HepG2 (cell line): ENCODE data around the gene PATL1. TPM values are rescaled to one million over a fixed set of nuclear protein-coding genes. Genes with fewer than 3 reads are reported as not detected.
A peak's percentile ranks its signal among the peaks of the same experiment; 100 is the strongest.

ENCODE experiments used
- ARHGAP35 ChIP-seq: sonication (generic); formaldehyde crosslinking; IDR thresholded peaks from 2 replicates; pipeline ENCODE4 v1.9.0; 2022; ENCODE audit warnings: mild to moderate bottlenecking, inconsistent platforms, moderate library complexity, missing genetic modification reagents, borderline replicate concordance
- DBP ChIP-seq: sonication (generic); formaldehyde crosslinking; IDR thresholded peaks from 2 replicates; pipeline ENCODE4 v1.4.0; 2020; ENCODE audit warnings: missing genetic modification reagents; ENCODE audit errors: not compliant biosample characterization
- EEA1 ChIP-seq: sonication (generic); formaldehyde crosslinking; IDR thresholded peaks from 2 replicates; pipeline ENCODE4 v1.5.1; 2020; ENCODE audit warnings: mild to moderate bottlenecking, missing genetic modification reagents, borderline replicate concordance
- EZH2 ChIP-seq: conservative IDR thresholded peaks from 2 replicates; pipeline ENCODE4 v1.6.1; 2012; ENCODE audit warnings: mild to moderate bottlenecking, low read depth, low read length, moderate library complexity
- FLYWCH1 ChIP-seq: sonication (generic); formaldehyde crosslinking; IDR thresholded peaks from 2 replicates; pipeline ENCODE4 v1.8.1; 2023; ENCODE audit warnings: mild to moderate bottlenecking, missing genetic modification reagents
- FOXP4 ChIP-seq: sonication (generic); formaldehyde crosslinking; IDR thresholded peaks from 2 replicates; pipeline ENCODE4 v1.4.0; 2020; ENCODE audit warnings: missing genetic modification reagents
- GATAD1 ChIP-seq: IDR thresholded peaks from 2 replicates; pipeline ENCODE4 v1.6.1; 2016; ENCODE audit warnings: missing genetic modification reagents, missing compliant biosample characterization
- GZF1 ChIP-seq: sonication (generic); formaldehyde crosslinking; IDR thresholded peaks from 2 replicates; pipeline ENCODE4 v1.5.1; 2020; ENCODE audit warnings: mild to moderate bottlenecking, missing genetic modification reagents
- HDAC6 ChIP-seq: fragments of 200-600 bp; sonication (generic); IDR thresholded peaks from 2 replicates; pipeline ENCODE4 v1.7.0; 2017; ENCODE audit warnings: mild to moderate bottlenecking, antibody characterized with exemption, low read length, low read depth
- HNRNPH1 ChIP-seq: fragments of 200-400 bp; formaldehyde crosslinking; optimal IDR thresholded peaks from 2 replicates; pipeline ENCODE3; 2017; ENCODE audit warnings: mild to moderate bottlenecking, low read depth, low read length
- IRF2 ChIP-seq: IDR thresholded peaks from 2 replicates; pipeline ENCODE4 v1.6.1; 2018; ENCODE audit warnings: missing genetic modification reagents, missing compliant biosample characterization
- MYNN ChIP-seq: sonication (generic); formaldehyde crosslinking; IDR thresholded peaks from 2 replicates; pipeline ENCODE4 v1.4.0; 2020; ENCODE audit warnings: mild to moderate bottlenecking, low read depth, missing genetic modification reagents
- PHF21A ChIP-seq: sonication (generic); formaldehyde crosslinking; IDR thresholded peaks from 2 replicates; pipeline ENCODE4 v1.5.0; 2020; ENCODE audit warnings: mild to moderate bottlenecking, missing genetic modification reagents
- SKI ChIP-seq: fragments of 450-650 bp; IDR thresholded peaks from one replicate; pipeline ENCODE4 v1.6.1; 2018; ENCODE audit warnings: mild to moderate bottlenecking; ENCODE audit not compliant: partially characterized antibody
- SNAI1 ChIP-seq: sonication (generic); formaldehyde crosslinking; IDR thresholded peaks from 2 replicates; pipeline ENCODE4 v1.5.0; 2020; ENCODE audit warnings: mild to moderate bottlenecking, missing genetic modification reagents, borderline replicate concordance
- SOX13 ChIP-seq, 3 experiments: fragments of 450-650 bp in 1 of 3; sonication (generic) in 1 of 3; formaldehyde crosslinking in 1 of 3; IDR thresholded peaks in 2 of 3; conservative IDR thresholded peaks in 1 of 3; 2 replicates each; pipeline versions ENCODE4 v1.5.0 to v1.6.1; 2016 to 2020; ENCODE audit warnings: antibody characterized with exemption in 1 of 3, mild to moderate bottlenecking in 1 of 3, missing compliant biosample characterization in 1 of 3, missing genetic modification reagents in 1 of 3, moderate library complexity in 1 of 3
- SRF ChIP-seq: IDR thresholded peaks from 2 replicates; pipeline ENCODE4 v1.6.1; 2011; ENCODE audit warnings: mild to moderate bottlenecking, low read depth, low read length, moderate library complexity
- XRCC5 ChIP-seq: fragments of 200-400 bp; formaldehyde crosslinking; optimal IDR thresholded peaks from 2 replicates; pipeline ENCODE3; 2017; ENCODE audit warnings: mild to moderate bottlenecking, low read length
- ZC3H4 ChIP-seq: sonication (generic); formaldehyde crosslinking; IDR thresholded peaks from 2 replicates; pipeline ENCODE4 v1.4.0; 2020; ENCODE audit warnings: missing genetic modification reagents, borderline replicate concordance
- ZKSCAN1 ChIP-seq: fragments of 150-350 bp; IDR thresholded peaks from 2 replicates; pipeline ENCODE4 v1.6.1; 2014; ENCODE audit warnings: low read length
- ZMAT3 ChIP-seq: sonication (generic); formaldehyde crosslinking; conservative IDR thresholded peaks from 2 replicates; pipeline ENCODE4 v1.7.0; 2021; ENCODE audit warnings: missing genetic modification reagents
- ZNF138 ChIP-seq: sonication (generic); formaldehyde crosslinking; IDR thresholded peaks from 2 replicates; pipeline ENCODE4 v1.5.0; 2020; ENCODE audit warnings: mild to moderate bottlenecking, low read depth, missing genetic modification reagents
- ZNF20 ChIP-seq: sonication (generic); formaldehyde crosslinking; IDR thresholded peaks from 2 replicates; pipeline ENCODE4 v1.4.0; 2020; ENCODE audit warnings: mild to moderate bottlenecking, moderate library complexity, missing genetic modification reagents
- ZNF720 ChIP-seq: sonication (generic); formaldehyde crosslinking; IDR thresholded peaks from 2 replicates; pipeline ENCODE4 v1.4.0; 2020; ENCODE audit warnings: missing genetic modification reagents
- ZNF790 ChIP-seq: sonication (generic); formaldehyde crosslinking; IDR thresholded peaks from 2 replicates; pipeline ENCODE4 v1.8.0; 2022; ENCODE audit warnings: missing genetic modification reagents, mild to moderate bottlenecking, borderline replicate concordance
- ZNF792 ChIP-seq: IDR thresholded peaks from 2 replicates; pipeline ENCODE4 v1.6.1; 2016
- polyA plus RNA-seq, 8 experiments: library from polyadenylated mRNA; depleted of rRNA in 3 of 8; stranded (reverse) in 7 of 8; unstranded in 1 of 8; fragments of >200 nt; fragmentation: Illumina TruSeq in 4 of 8; extraction: Trizol in 4 of 8; gene quantifications; 2 replicates each; pipeline versions ENCODE4 v1.2.1 to v1.2.3, GENCODE V29; 2011 to 2016; ENCODE audit warnings: low read depth in 4 of 8, missing spikeins in 1 of 8, mixed read lengths in 1 of 8; ENCODE audit not compliant: insufficient read depth in 1 of 8
- total RNA-seq, 5 experiments: library from RNA; depleted of rRNA; stranded (reverse); fragments of >200 nt; fragmentation: Illumina TruSeq; extraction: Trizol; gene quantifications; 2 replicates each; pipeline ENCODE4 v1.2.3, GENCODE V29; 2016; ENCODE audit warnings: low read depth in 1 of 5
- TF ChIP-seq, protein P1 (sequence below): sonication (generic); formaldehyde crosslinking; IDR thresholded peaks from 2 replicates; pipeline ENCODE4 v1.8.0; 2022; ENCODE audit warnings: mild to moderate bottlenecking, missing genetic modification reagents; ENCODE audit not compliant: insufficient replicate concordance

PATL1 gene
- total and polyA plus RNA-seq, 2 of the 13 experiments (the other 11 are each of a cell fraction or from before 2014, with no cell fraction given): 12.9 to 26.8 TPM

DNA sequence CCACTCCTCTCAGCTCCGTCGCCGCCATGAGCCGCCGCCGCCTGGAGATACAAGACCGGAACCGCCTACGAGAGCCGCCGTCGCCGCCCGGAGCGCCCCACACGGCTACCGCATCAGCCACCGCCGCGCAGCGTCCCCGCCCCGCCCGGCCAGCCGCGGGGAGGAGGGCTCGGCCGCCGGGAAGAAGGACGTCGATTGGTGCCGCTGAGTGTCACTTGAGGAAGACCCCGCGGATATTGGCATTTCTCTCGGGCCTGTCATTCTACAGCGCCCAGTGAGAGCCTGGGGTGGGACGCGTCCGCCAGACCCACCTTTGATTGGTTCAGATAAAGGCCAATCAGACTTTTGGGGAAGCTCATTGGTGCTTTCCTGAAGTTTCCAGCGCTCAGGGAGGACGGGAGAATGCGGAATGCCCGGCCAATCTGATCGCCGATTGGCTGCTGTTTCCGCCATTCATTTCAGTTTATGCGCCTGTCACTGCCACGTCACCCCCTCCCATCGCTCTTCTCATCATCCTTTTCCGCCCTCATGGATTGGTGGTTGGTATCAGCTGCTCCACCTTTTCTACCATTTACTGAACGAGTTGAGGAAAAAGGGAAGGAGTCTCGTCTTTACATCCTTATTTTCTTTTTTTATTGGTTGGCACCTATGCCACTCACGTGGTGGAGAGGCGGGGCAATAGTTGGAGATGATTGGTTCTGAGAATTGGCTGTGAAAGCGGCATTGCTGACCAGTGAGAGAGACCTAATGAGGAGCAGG lies 53.0 kb downstream of the PATL1 start, which contains the start of gene OSBP (continued):
- 0 out of 2 replicates have a peak, but pooled peaks have one; percentile 16 for TF ChIP-seq ZMAT3 (CRISPR knock-in tag)
- TF ChIP-seq EEA1: no peak
- no peak for TF ChIP-seq XRCC5
- no peak for TF ChIP-seq SNAI1
- 0 out of 2 replicates have a peak, but pooled peaks have one; percentile 11 for TF ChIP-seq FOXP4 (CRISPR knock-in tag)
- no peak; the same call in none of the 2 replicates for TF ChIP-seq PHF21A (CRISPR knock-in tag)
- TF ChIP-seq HNRNPH1: no peak
- no peak for TF ChIP-seq FLYWCH1 (CRISPR knock-in tag)
- no peak for TF ChIP-seq DBP
- TF ChIP-seq ZKSCAN1: no peak
- TF ChIP-seq IRF2: peak; percentile 44; the same call in 1 of the 2 replicates
- no peak for TF ChIP-seq ARHGAP35
- no peak for TF ChIP-seq ZC3H4 (CRISPR knock-in tag)
- TF ChIP-seq SRF: 0 out of 2 replicates have a peak, but pooled peaks have one; percentile 3
- TF ChIP-seq EZH2: no peak
- TF ChIP-seq GZF1: no peak
- no peak for TF ChIP-seq MYNN (CRISPR knock-in tag)
- TF ChIP-seq GATAD1 (CRISPR knock-in tag): peak; percentile 74
- no peak for TF ChIP-seq ZNF720 (CRISPR knock-in tag)
- no peak for TF ChIP-seq ZNF790 (CRISPR knock-in tag)
- no peak for TF ChIP-seq HDAC6
- no peak for TF ChIP-seq SOX13 (IDR thresholded peaks at IDR 0.05)
- no peak for TF ChIP-seq SOX13 (CRISPR knock-in tag; conservative IDR thresholded peaks at IDR 0.05 in 1 of 2, IDR thresholded peaks at IDR 0.05 in 1 of 2)
- TF ChIP-seq, protein P1, sequence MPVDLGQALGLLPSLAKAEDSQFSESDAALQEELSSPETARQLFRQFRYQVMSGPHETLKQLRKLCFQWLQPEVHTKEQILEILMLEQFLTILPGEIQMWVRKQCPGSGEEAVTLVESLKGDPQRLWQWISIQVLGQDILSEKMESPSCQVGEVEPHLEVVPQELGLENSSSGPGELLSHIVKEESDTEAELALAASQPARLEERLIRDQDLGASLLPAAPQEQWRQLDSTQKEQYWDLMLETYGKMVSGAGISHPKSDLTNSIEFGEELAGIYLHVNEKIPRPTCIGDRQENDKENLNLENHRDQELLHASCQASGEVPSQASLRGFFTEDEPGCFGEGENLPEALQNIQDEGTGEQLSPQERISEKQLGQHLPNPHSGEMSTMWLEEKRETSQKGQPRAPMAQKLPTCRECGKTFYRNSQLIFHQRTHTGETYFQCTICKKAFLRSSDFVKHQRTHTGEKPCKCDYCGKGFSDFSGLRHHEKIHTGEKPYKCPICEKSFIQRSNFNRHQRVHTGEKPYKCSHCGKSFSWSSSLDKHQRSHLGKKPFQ: no peak
- peak; percentile 9 for TF ChIP-seq SKI
- no peak for TF ChIP-seq ZNF138 (CRISPR knock-in tag)
- peak; percentile 25; the same call in 1 of the 2 replicates for TF ChIP-seq ZNF792 (CRISPR knock-in tag)
- no peak for TF ChIP-seq ZNF20 (CRISPR knock-in tag)
